Kidney (tissue), 14 donors: ENCODE results near the gene STRN3. TPM values are rescaled to one million over a fixed set of nuclear protein-coding genes. Genes with fewer than 3 reads are reported as not detected.

Experiments
- DNase-seq, 5 donors: peaks; one replicate each; pipeline ENCODE4 v3.0.0-alpha.2; 2013 to 2020
- FAIRE-seq: peaks from 2 replicates; lab custom pipeline; 2012; peaks lifted over from hg19 to GRCh38; lab: Jason Lieb, UNC
- H3K27ac ChIP-seq, 2 donors: one replicate each; pipeline ENCODE4 v1.7.0; 2013; ENCODE audit warnings: low read depth in 2 of 2, low read length in 2 of 2, inconsistent platforms in 1 of 2
- H3K27me3 ChIP-seq: one replicate; pipeline ENCODE4 v1.7.1; 2013; ENCODE audit warnings: low read length, inconsistent platforms; ENCODE audit not compliant: control insufficient read depth, insufficient read depth
- H3K36me3 ChIP-seq, 3 donors: one replicate each; pipeline versions ENCODE4 v1.7.0 to v1.7.1; 2013; ENCODE audit warnings: low read length in 3 of 3, control low read depth in 1 of 3, inconsistent platforms in 1 of 3; ENCODE audit not compliant: insufficient read depth in 3 of 3, control insufficient read depth in 2 of 3
- H3K4me1 ChIP-seq, 3 donors: one replicate each; pipeline versions ENCODE4 v1.7.0 to v1.7.1; 2013; ENCODE audit warnings: low read length in 3 of 3, inconsistent platforms in 1 of 3, low read depth in 1 of 3; ENCODE audit not compliant: control insufficient read depth in 2 of 3, insufficient read depth in 2 of 3
- H3K4me3 ChIP-seq, 3 donors: one replicate each; pipeline versions ENCODE4 v1.7.0 to v1.8.1; 2013; ENCODE audit warnings: low read length in 3 of 3, control low read depth in 1 of 3, inconsistent platforms in 1 of 3
- H3K9ac ChIP-seq, 3 donors: one replicate each; pipeline versions ENCODE4 v1.7.0 to v1.7.1; 2013; ENCODE audit warnings: low read length in 3 of 3, control low read depth in 1 of 3, inconsistent platforms in 1 of 3
- H3K9me3 ChIP-seq, 3 donors: one replicate each; pipeline versions ENCODE4 v1.7.0 to v1.7.1; 2013; ENCODE audit warnings: low read length in 3 of 3, control low read depth in 1 of 3, inconsistent platforms in 1 of 3; ENCODE audit not compliant: control insufficient read depth in 2 of 3, insufficient read depth in 1 of 3
- CTCF ChIP-seq: IDR thresholded peaks from 3 replicates; pipeline ENCODE4 v1.5.1; 2012; ENCODE audit warnings: mild to moderate bottlenecking, moderate library complexity, borderline replicate concordance; ENCODE audit not compliant: insufficient read depth; ENCODE audit errors: extremely low read depth
- intact Hi-C: fragments of 100-400 bp; cut with DNase I; formaldehyde crosslinking; loops from one replicate; pipeline ENCODE4 v1.11.1; 2022
- polyA plus RNA-seq: library from polyadenylated mRNA; stranded (reverse); fragments of 350-450 nt; fragmentation: Illumina TruSeq; extraction: RNeasy Lipid Tissue Mini Kit (QIAGEN cat#74804); gene quantifications from one replicate; pipeline ENCODE4 v1.2.3, GENCODE V29; 2014; ENCODE audit warnings: low read depth, low replicate concordance; ENCODE audit not compliant: insufficient read depth
- total RNA-seq: library from RNA; stranded (reverse); fragmentation: NEBNext Ultra II Directional; extraction: Animal tissue kit (Norgen Biotek cat#: 25700); gene quantifications from one replicate; pipeline ENCODE4 v1.2.1, GENCODE V29; 2021
- donor health status: control.
- donor health status: control.
- donor health status: control.
- donor health status: control.
- donor health status: control.
- donor health status: DM: yes; HTN: yes; CAD: no.
- donor health status: Normal renal cell carcinoma (clear cell type).

STRN3 gene
- total and polyA plus RNA-seq, 2 donors from 2014 or later = 10.6 to 52.9 TPM

- FAIRE-seq = no peak
- H3K4me3 ChIP-seq = no peak overlapping the region
- H3K9me3 ChIP-seq = no peaks in the 10 kb centered on the region
- no peak overlapping the region for H3K27ac ChIP-seq
- intact Hi-C loops = no loop called here
- no peak for DNase-seq
- H3K36me3 ChIP-seq = no peaks in the 10 kb centered on the region
- H3K4me1 ChIP-seq = no peaks in the 10 kb centered on the region
- no peak overlapping the region for H3K9ac ChIP-seq
- no peak for TF ChIP-seq CTCF
- H3K27me3 ChIP-seq = no peaks in the 10 kb centered on the region
Measured at GRCh38 chr14:30861200-30861599, 165.0 kb downstream of the STRN3 start.

- H3K9ac ChIP-seq = no peak overlapping the region
- FAIRE-seq (no peak), DNase-seq (no peak)
- H3K27me3 ChIP-seq = no peaks in the 10 kb centered on the region
- no peak overlapping the region for H3K4me3 ChIP-seq
- H3K4me1 ChIP-seq = no peaks in the 10 kb centered on the region
- no peak for TF ChIP-seq CTCF
- H3K9me3 ChIP-seq = no peaks in the 10 kb centered on the region
- H3K27ac ChIP-seq = no peak overlapping the region
- no peaks in the 10 kb centered on the region for H3K36me3 ChIP-seq
- intact Hi-C loops = no loop called here
Measured at GRCh38 chr14:30855345-30856037, 170.7 kb downstream of the STRN3 start.

- DNase-seq (no peak), FAIRE-seq (no peak)
- H3K9ac ChIP-seq = no peak overlapping the region
- no peaks in the 10 kb centered on the region for H3K36me3 ChIP-seq
- H3K9me3 ChIP-seq = no peaks in the 10 kb centered on the region
- no peak overlapping the region for H3K4me3 ChIP-seq
- intact Hi-C loops = no loop called here
- no peaks in the 10 kb centered on the region for H3K4me1 ChIP-seq
- no peak overlapping the region for H3K27ac ChIP-seq
- H3K27me3 ChIP-seq = no peaks in the 10 kb centered on the region
- TF ChIP-seq CTCF = no peak
Measured at GRCh38 chr14:30854492-30854891, 171.7 kb downstream of the STRN3 start.

GRCh38 chr14:30853946-30854345, 172.2 kb downstream of the STRN3 start:
- Histone ChIP-seq H3K9me3 (no peaks in the 10 kb centered on the region), H3K4me3 (no peak overlapping the region), H3K4me1 (no peaks in the 10 kb centered on the region), H3K27me3 (no peaks in the 10 kb centered on the region), H3K27ac (no peak overlapping the region), H3K9ac (no peak overlapping the region), H3K36me3 (no peaks in the 10 kb centered on the region)
- DNase-seq (no peak), FAIRE-seq (no peak)
- intact Hi-C loops = no loop called here
- no peak for TF ChIP-seq CTCF
